Kidney (tissue), 14 donors: ENCODE measurements around the gene DNAH11. TPM values are rescaled to one million over a fixed set of nuclear protein-coding genes. Genes with fewer than 3 reads are reported as not detected.

Source experiments
- DNase-seq, 5 donors: peaks; one replicate each; pipeline ENCODE4 v3.0.0-alpha.2; 2013 to 2020
- FAIRE-seq: peaks from 2 replicates; lab custom pipeline; 2012; peaks lifted over from hg19 to GRCh38; lab: Jason Lieb, UNC
- H3K27ac ChIP-seq, 2 donors: one replicate each; pipeline ENCODE4 v1.7.0; 2013; ENCODE audit warnings: low read depth in 2 of 2, low read length in 2 of 2, inconsistent platforms in 1 of 2
- H3K27me3 ChIP-seq: one replicate; pipeline ENCODE4 v1.7.1; 2013; ENCODE audit warnings: low read length, inconsistent platforms; ENCODE audit not compliant: control insufficient read depth, insufficient read depth
- H3K36me3 ChIP-seq, 3 donors: one replicate each; pipeline versions ENCODE4 v1.7.0 to v1.7.1; 2013; ENCODE audit warnings: low read length in 3 of 3, control low read depth in 1 of 3, inconsistent platforms in 1 of 3; ENCODE audit not compliant: insufficient read depth in 3 of 3, control insufficient read depth in 2 of 3
- H3K4me1 ChIP-seq, 3 donors: one replicate each; pipeline versions ENCODE4 v1.7.0 to v1.7.1; 2013; ENCODE audit warnings: low read length in 3 of 3, inconsistent platforms in 1 of 3, low read depth in 1 of 3; ENCODE audit not compliant: control insufficient read depth in 2 of 3, insufficient read depth in 2 of 3
- H3K4me3 ChIP-seq, 3 donors: one replicate each; pipeline versions ENCODE4 v1.7.0 to v1.8.1; 2013; ENCODE audit warnings: low read length in 3 of 3, control low read depth in 1 of 3, inconsistent platforms in 1 of 3
- H3K9ac ChIP-seq, 3 donors: one replicate each; pipeline versions ENCODE4 v1.7.0 to v1.7.1; 2013; ENCODE audit warnings: low read length in 3 of 3, control low read depth in 1 of 3, inconsistent platforms in 1 of 3
- H3K9me3 ChIP-seq, 3 donors: one replicate each; pipeline versions ENCODE4 v1.7.0 to v1.7.1; 2013; ENCODE audit warnings: low read length in 3 of 3, control low read depth in 1 of 3, inconsistent platforms in 1 of 3; ENCODE audit not compliant: control insufficient read depth in 2 of 3, insufficient read depth in 1 of 3
- intact Hi-C: fragments of 100-400 bp; cut with DNase I; formaldehyde crosslinking; loops from one replicate; pipeline ENCODE4 v1.11.1; 2022
- polyA plus RNA-seq: library from polyadenylated mRNA; stranded (reverse); fragments of 350-450 nt; fragmentation: Illumina TruSeq; extraction: RNeasy Lipid Tissue Mini Kit (QIAGEN cat#74804); gene quantifications from one replicate; pipeline ENCODE4 v1.2.3, GENCODE V29; 2014; ENCODE audit warnings: low read depth, low replicate concordance; ENCODE audit not compliant: insufficient read depth
- total RNA-seq: library from RNA; stranded (reverse); fragmentation: NEBNext Ultra II Directional; extraction: Animal tissue kit (Norgen Biotek cat#: 25700); gene quantifications from one replicate; pipeline ENCODE4 v1.2.1, GENCODE V29; 2021
- TF ChIP-seq, protein P1 (sequence below): IDR thresholded peaks from 3 replicates; pipeline ENCODE4 v1.5.1; 2012; ENCODE audit warnings: mild to moderate bottlenecking, moderate library complexity, borderline replicate concordance; ENCODE audit not compliant: insufficient read depth; ENCODE audit errors: extremely low read depth
- donor health status: control.
- donor health status: control.
- donor health status: control.
- donor health status: control.
- donor health status: control.
- donor health status: DM: yes; HTN: yes; CAD: no.
- donor health status: Normal renal cell carcinoma (clear cell type).

DNAH11 gene
- total and polyA plus RNA-seq, 2 donors from 2014 or later, result 0.58 to 2.3 TPM

DNA sequence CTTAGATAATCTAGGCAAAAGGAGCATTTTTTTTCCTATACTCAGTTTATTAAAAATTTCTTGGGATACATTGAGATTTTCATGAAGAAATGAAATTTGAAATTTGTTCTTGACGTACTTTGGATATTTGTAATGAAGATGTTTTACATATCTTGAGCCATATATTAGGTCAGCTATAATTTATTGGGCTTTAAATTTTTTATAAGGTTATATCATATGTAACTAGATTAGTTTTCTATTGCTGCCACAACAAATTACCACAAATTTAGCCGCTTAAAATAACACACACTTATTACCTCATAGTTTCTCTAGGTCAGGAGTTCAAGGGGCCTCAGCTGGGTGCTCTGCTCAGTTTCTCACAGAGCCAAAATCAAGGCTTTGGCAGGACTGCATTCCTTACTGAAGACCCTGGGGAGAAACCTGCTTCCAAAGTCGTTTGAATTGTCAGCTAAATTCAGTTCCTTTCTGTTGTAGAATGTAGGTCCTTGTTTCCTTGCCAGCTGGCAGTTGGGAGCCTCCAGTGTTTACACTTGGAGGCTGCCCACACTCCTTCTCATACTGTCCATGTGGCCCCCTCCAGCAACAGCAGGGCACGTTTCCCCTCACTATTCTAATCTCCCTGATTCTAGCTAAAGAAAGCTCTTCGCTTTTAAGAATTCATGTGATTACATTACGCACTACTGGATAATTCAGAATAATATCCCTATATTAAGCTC is 42.6 kb upstream of the DNAH11 start:
- no peak overlapping the region for H3K4me3 ChIP-seq
- TF ChIP-seq, protein P1, sequence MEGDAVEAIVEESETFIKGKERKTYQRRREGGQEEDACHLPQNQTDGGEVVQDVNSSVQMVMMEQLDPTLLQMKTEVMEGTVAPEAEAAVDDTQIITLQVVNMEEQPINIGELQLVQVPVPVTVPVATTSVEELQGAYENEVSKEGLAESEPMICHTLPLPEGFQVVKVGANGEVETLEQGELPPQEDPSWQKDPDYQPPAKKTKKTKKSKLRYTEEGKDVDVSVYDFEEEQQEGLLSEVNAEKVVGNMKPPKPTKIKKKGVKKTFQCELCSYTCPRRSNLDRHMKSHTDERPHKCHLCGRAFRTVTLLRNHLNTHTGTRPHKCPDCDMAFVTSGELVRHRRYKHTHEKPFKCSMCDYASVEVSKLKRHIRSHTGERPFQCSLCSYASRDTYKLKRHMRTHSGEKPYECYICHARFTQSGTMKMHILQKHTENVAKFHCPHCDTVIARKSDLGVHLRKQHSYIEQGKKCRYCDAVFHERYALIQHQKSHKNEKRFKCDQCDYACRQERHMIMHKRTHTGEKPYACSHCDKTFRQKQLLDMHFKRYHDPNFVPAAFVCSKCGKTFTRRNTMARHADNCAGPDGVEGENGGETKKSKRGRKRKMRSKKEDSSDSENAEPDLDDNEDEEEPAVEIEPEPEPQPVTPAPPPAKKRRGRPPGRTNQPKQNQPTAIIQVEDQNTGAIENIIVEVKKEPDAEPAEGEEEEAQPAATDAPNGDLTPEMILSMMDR, result no peak
- H3K27me3 ChIP-seq, result no peaks in the 10 kb centered on the region
- H3K9me3 ChIP-seq, result peaks cover 2 to 7% (median 3%) of the 10 kb centered on the region in 3 donors
- FAIRE-seq, result no peak
- DNase-seq, result no peak
- H3K36me3 ChIP-seq, result no peaks in the 10 kb centered on the region
- intact Hi-C loops, result no loop called here
- H3K4me1 ChIP-seq, result no peaks in the 10 kb centered on the region
- no peak overlapping the region for H3K27ac ChIP-seq
- H3K9ac ChIP-seq, result no peak overlapping the region

DNA sequence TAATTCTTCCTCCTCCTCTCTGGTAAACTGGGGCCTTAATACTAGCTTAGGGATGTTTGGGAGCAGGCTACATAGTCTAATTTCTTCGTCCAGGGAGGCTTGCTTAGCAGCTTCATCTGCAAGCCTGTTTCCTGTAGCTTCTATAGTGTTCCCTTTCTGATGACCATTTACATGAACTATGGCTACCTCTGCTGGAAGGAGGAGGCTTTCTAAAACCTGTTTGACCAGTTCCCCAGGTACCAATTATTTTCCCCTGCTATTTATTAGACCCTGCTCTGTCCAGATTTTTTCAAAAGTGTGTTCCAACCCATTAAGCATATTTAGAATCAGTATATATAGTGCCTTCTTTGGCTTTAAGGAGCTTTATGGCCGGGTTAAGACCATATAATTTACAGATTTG is 38.8 kb upstream of the DNAH11 start:
- TF ChIP-seq, protein P1, result no peak
- FAIRE-seq (no peak), DNase-seq (peak in 3 of 5 donors; percentile 11 to 65 (median 63))
- H3K36me3 ChIP-seq, result no peaks in the 10 kb centered on the region
- intact Hi-C loops, result no loop called here
- no peaks in the 10 kb centered on the region for H3K4me1 ChIP-seq
- H3K27me3 ChIP-seq, result no peaks in the 10 kb centered on the region
- no peak overlapping the region for H3K4me3 ChIP-seq
- H3K9me3 ChIP-seq, result no peaks in the 10 kb centered on the region
- H3K27ac ChIP-seq, result no peak overlapping the region
- no peak overlapping the region for H3K9ac ChIP-seq

DNA sequence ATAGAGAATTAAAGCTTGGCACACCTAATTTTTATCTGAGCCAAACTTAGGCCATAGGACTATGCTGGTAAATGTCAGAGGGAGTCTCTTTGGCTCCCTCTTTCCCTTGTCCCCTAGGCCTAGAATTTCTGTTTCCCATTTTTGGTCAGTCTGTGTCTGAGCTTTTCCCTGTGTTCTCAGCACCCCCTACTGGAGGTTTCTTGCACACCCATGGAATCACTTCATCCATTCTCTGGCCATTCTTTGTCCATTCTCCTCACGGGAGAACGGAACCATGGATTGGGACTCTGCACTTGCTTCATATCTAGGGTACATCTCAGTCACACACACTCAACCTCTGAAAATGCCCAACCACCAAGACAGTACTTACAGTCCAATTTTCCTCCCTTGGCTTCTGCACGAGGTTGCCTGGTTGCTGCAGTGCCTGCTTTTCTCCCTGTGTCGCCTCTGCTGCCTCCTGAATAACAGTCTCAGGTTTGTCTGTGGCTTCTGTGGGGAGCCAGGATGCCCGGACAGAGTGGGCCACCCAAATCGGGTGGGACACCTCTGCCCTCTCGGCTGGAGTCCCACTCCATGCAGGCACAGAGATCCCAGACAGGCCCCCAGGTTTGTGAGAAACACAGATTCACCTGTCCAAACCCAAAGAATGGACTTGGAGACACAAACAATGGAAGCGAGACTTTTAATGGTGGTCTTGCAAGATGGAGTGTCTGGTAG is 35.1 kb upstream of the DNAH11 start:
- Histone ChIP-seq H3K9me3 (no peaks in the 10 kb centered on the region), H3K27me3 (no peaks in the 10 kb centered on the region), H3K27ac (no peak overlapping the region), H3K4me1 (no peaks in the 10 kb centered on the region), H3K9ac (no peak overlapping the region), H3K4me3 (no peak overlapping the region), H3K36me3 (no peaks in the 10 kb centered on the region)
- TF ChIP-seq, protein P1, result peak; percentile 74
- DNase-seq, result peak in 2 of 5 donors; percentile 12 to 34
- peak; percentile 17 for FAIRE-seq
- intact Hi-C loops, result no loop called here
